GM12878 (cell line): Measurements from ENCODE around the gene TGFBR3. TPM values are rescaled to one million over a fixed set of nuclear protein-coding genes. Genes with fewer than 3 reads are reported as not detected.

Experiments used
- ATAC-seq: fragments of 200-7000 bp; cut with Tn5 transposase; 3 replicates; pipeline ENCODE4 v1.9.1; 2020; ENCODE audit warnings: mild to moderate bottlenecking, moderate library complexity
- BruUV-seq: library from RNA; stranded (reverse); fragments of 400-500 nt; replicated peaks from 2 replicates; lab custom pipeline; 2021; lab: Mats Ljungman, UMichigan
- CTCF ChIA-PET: fragments of 300-600 bp; sonication (Branson Sonifier 250); formaldehyde crosslinking; extraction: SDS; loops from one replicate; lab custom pipeline; 2021; ENCODE audit warnings: inconsistent platforms; lab: Yijun Ruan, JAX
- POLR2A ChIA-PET: fragments of 350-600 bp; formaldehyde crosslinking; extraction: SDS; loops from one replicate; lab custom pipeline; 2021; ENCODE audit warnings: inconsistent platforms; lab: Charles Lee
- RAD21 ChIA-PET: fragments of 300-600 bp; sonication (Branson Sonifier 250); formaldehyde crosslinking; loops from one replicate; lab custom pipeline; 2023; ENCODE audit warnings: antibody characterized with exemption; ENCODE audit not compliant: unreplicated experiment; lab: Charles Lee
- SMC1A ChIA-PET: fragments of 300-600 bp; sonication (Branson Sonifier 250); formaldehyde crosslinking; loops from one replicate; lab custom pipeline; 2023; ENCODE audit not compliant: unreplicated experiment, uncharacterized antibody; lab: Charles Lee
- DNase-seq: peaks from one replicate; pipeline ENCODE4 v3.0.0-alpha.2; 2011; ENCODE audit warnings: low read depth, low spot score
- FAIRE-seq: peaks from 3 replicates; lab custom pipeline; 2011; peaks lifted over from hg19 to GRCh38; lab: Jason Lieb, UNC
- H2AFZ ChIP-seq: 2 replicates; pipeline ENCODE4 v1.6.0; 2011; ENCODE audit warnings: low read depth, low read length, control low read depth; ENCODE audit not compliant: control insufficient read depth
- H3K27ac ChIP-seq: 2 replicates; pipeline ENCODE4 v1.5.1; 2011; ENCODE audit warnings: control low read depth; ENCODE audit not compliant: control insufficient read depth, insufficient read depth
- H3K27me3 ChIP-seq, 2 experiments: replicated peaks in 1 of 2; 2 replicates each; pipeline versions ENCODE4 v1.6.0 to v1.6.1; 2011; ENCODE audit warnings: low read length in 1 of 2; ENCODE audit not compliant: control insufficient read depth in 2 of 2, insufficient read depth in 2 of 2
- H3K36me3 ChIP-seq, 2 experiments: 2 replicates each; pipeline ENCODE4 v1.5.1; 2011; ENCODE audit warnings: low read length in 1 of 2; ENCODE audit not compliant: control insufficient read depth in 2 of 2, insufficient read depth in 2 of 2
- H3K4me1 ChIP-seq: 2 replicates; pipeline ENCODE4 v1.6.1; 2011; ENCODE audit warnings: mild to moderate bottlenecking, low read length, moderate library complexity, mixed read lengths; ENCODE audit not compliant: control insufficient read depth, insufficient read depth
- H3K4me2 ChIP-seq: 2 replicates; pipeline ENCODE4 v1.6.0; 2011; ENCODE audit warnings: control low read depth; ENCODE audit not compliant: control insufficient read depth, insufficient read depth
- H3K4me3 ChIP-seq: fragments of 200-600 bp; sonication (generic); 2 replicates; pipeline ENCODE4 v1.5.1; 2016
- H3K79me2 ChIP-seq: 2 replicates; pipeline ENCODE4 v1.6.0; 2011; ENCODE audit warnings: low read length; ENCODE audit not compliant: control insufficient read depth, insufficient read depth
- H3K9ac ChIP-seq: 2 replicates; pipeline ENCODE4 v1.8.0; 2011; ENCODE audit warnings: low read length, control low read depth, mixed read lengths; ENCODE audit not compliant: control insufficient read depth, insufficient read depth
- H3K9me3 ChIP-seq: replicated peaks from 3 replicates; pipeline ENCODE4 v1.5.1; 2011; ENCODE audit warnings: mild to moderate bottlenecking, low read length; ENCODE audit not compliant: control insufficient read depth, insufficient read depth
- H4K20me1 ChIP-seq: 2 replicates; pipeline ENCODE4 v1.6.0; 2011; ENCODE audit not compliant: control insufficient read depth, insufficient read depth
- ASH2L ChIP-seq: fragments of 300-600, 200-600 bp; sonication (generic); IDR thresholded peaks from 2 replicates; pipeline ENCODE4 v1.6.1; 2017; ENCODE audit warnings: low read depth, mild to moderate bottlenecking, borderline replicate concordance
- DPF2 ChIP-seq: fragments of 450-650 bp; IDR thresholded peaks from 2 replicates; pipeline ENCODE4 v1.6.1; 2017; ENCODE audit warnings: mild to moderate bottlenecking
- IKZF2 ChIP-seq, 2 experiments: fragments of 450-650 bp; IDR thresholded peaks; 2 replicates each; pipeline ENCODE4 v1.6.1; 2017; ENCODE audit warnings: mild to moderate bottlenecking in 2 of 2, moderate library complexity in 2 of 2
- NRF1 ChIP-seq: conservative IDR thresholded peaks from 2 replicates; pipeline ENCODE4 v1.6.1; 2011; ENCODE audit warnings: mild to moderate bottlenecking, low read depth, low read length, improper control_type of control experiment
- PAX8 ChIP-seq: fragments of 450-650 bp; IDR thresholded peaks from 2 replicates; pipeline ENCODE4 v1.6.1; 2017; ENCODE audit warnings: mild to moderate bottlenecking, moderate library complexity
- POLR2AphosphoS2 ChIP-seq: IDR thresholded peaks from 2 replicates; pipeline ENCODE4 v1.6.1; 2011; ENCODE audit warnings: low read depth, mild to moderate bottlenecking, low read length, improper control_type of control experiment, moderate library complexity
- POLR2AphosphoS5 ChIP-seq: IDR thresholded peaks from 2 replicates; pipeline ENCODE4 v1.6.1; 2011; ENCODE audit warnings: mild to moderate bottlenecking, low read length, inconsistent platforms
- POU2F2 ChIP-seq: IDR thresholded peaks from 3 replicates; pipeline ENCODE4 v1.6.1; 2011; ENCODE audit warnings: low read depth, mild to moderate bottlenecking, low read length, borderline replicate concordance
- SIN3A ChIP-seq: IDR thresholded peaks from 2 replicates; pipeline ENCODE4 v1.6.1; 2012; ENCODE audit warnings: low read depth, low read length, improper control_type of control experiment
- SREBF2 ChIP-seq: IDR thresholded peaks from 2 replicates; pipeline ENCODE4 v1.6.1; 2012; ENCODE audit warnings: mild to moderate bottlenecking, low read length
- TCF12 ChIP-seq: IDR thresholded peaks from 2 replicates; pipeline ENCODE4 v1.6.1; 2011; ENCODE audit warnings: low read depth, mild to moderate bottlenecking, low read length
- ZBTB33 ChIP-seq: fragments of 450-650 bp; IDR thresholded peaks from 2 replicates; pipeline ENCODE4 v1.6.1; 2017; ENCODE audit warnings: mild to moderate bottlenecking
- ZNF24 ChIP-seq: fragments of 450-650 bp; IDR thresholded peaks from 2 replicates; pipeline ENCODE4 v1.6.1; 2017; ENCODE audit warnings: antibody characterized with exemption, mild to moderate bottlenecking
- WGBS: methylation state at CpG from one replicate; pipeline ENCODE4 v1.1.6; 2016; ENCODE audit warnings: low lambda C conversion rate; ENCODE audit not compliant: insufficient replicate concordance, insufficient coverage; ENCODE audit errors: missing lambda C conversion rate; 5-methylcytosine and 5-hydroxymethylcytosine counted together
- in situ Hi-C: fragments of 300-500 bp; cut with MboI; formaldehyde crosslinking; loops from 9 replicates; pipeline ENCODE4 v1.14.3; 2018; ENCODE audit warnings: mixed read lengths
- intact Hi-C: fragments of 100-400 bp; cut with micrococcal nuclease; formaldehyde crosslinking; loops from one replicate; pipeline ENCODE4 v1.14.2; 2022; ENCODE audit not compliant: unreplicated experiment
- polyA plus RNA-seq, 11 experiments: library from polyadenylated mRNA; depleted of rRNA in 4 of 11; unstranded in 6 of 11; stranded (reverse) in 5 of 11; fragments of >200 nt; fragmentation: Nextera tagmentation in 4 of 11; fragmentation: Illumina TruSeq in 1 of 11; extraction: Ambion mirVana in 4 of 11; extraction: Trizol in 1 of 11; gene quantifications; 1 replicate in 1 of 11; 2 replicates in 10 of 11; pipeline versions ENCODE4 v1.2.1 to v1.2.3, GENCODE V29; 2011 to 2016; ENCODE audit warnings: inconsistent platforms in 2 of 11, missing spikeins in 2 of 11, low read depth in 1 of 11
- total RNA-seq, 4 experiments: library from RNA; depleted of rRNA in 3 of 4; stranded (reverse); fragments of >200 nt in 3 of 4; fragmentation: Illumina TruSeq in 1 of 4; extraction: Trizol in 1 of 4; gene quantifications; 2 replicates each; pipeline versions ENCODE4 v1.2.1 to v1.2.3, GENCODE V29; 2013 to 2021
- TF ChIP-seq, protein P1 (sequence below): IDR thresholded peaks from 2 replicates; pipeline ENCODE4 v1.6.1; 2012; ENCODE audit warnings: low read depth, low read length, improper control_type of control experiment
- TF ChIP-seq, protein P2 (sequence below): fragments of 150-350 bp; IDR thresholded peaks from 2 replicates; pipeline ENCODE4 v1.6.1; 2016; ENCODE audit warnings: low read depth, low read length

Gene TGFBR3
- total and polyA plus RNA-seq, 10 of the 15 experiments (the other 5 are each of a cell fraction or from before 2014, with no cell fraction given), result 2.7 to 16.5 (median 12.6) TPM

DNA sequence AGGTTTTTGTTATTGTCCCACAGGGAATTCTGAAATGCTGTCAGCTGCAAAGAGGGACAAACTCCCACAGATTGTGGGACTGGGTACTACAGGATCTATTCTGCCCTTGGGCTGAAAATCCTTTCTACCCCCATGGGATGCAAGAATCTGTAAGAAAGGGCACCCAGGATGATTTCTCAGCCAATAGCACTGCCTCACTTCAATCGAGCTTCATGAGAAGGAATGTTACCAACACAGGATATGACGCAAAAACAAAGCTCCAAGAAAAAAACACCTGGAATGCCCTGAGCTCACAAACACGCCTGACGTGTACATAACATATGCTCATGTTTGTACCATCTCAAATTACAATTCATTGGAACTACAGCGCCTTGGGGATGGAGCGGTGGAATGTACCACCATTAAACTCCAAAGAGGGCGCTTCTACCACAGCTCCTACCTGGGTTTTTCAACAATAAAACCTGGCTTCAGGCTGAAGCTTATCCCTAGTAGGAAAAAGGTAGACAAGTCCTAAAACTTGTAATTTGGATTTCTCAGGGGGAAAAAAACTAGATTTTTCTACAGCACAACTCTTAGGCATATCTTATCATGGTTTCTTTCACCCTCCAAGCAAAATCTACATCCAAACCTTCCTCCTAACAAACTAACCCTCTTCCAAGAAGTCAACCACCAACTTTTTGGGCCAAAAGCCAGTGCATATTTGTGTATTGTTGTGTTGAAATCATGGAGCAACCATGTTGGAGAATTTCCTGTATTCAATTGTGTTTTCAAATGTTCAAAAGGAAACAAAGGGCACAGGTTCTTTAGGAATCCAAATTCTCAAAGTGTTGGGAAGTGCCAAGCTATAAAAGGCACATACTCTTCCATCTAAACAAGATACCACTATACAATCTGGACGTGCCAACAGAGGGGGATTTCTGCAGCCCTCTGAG is 78.9 kb downstream of the TGFBR3 start (continued):
- TF ChIP-seq ZBTB33 (no peak), DPF2 (no peak), ZNF24 (no peak)

- no peak overlapping the region for H2AFZ ChIP-seq
- DNase-seq, result no peak
- no peak overlapping the region for H3K27ac ChIP-seq
- WGBS, result 94% methylated on average over 8 of the region's 8 CpGs
- no peak for FAIRE-seq
- ChIA-PET SMC1A (interaction anchor here (0.5 to 1.0 kb wide), 3 partner anchors 9 to 298 kb away, joined by 3 read pairs; no protein-coding TSS in a partner anchor), CTCF (no interaction called here), POLR2A (no interaction called here), RAD21 (interaction anchor here (0.9 kb wide), 1 partner anchor 294 kb away, joined by 3 read pairs; no protein-coding TSS in a partner anchor)
- H3K36me3 ChIP-seq, result no peaks in the 10 kb centered on the region
- H3K4me2 ChIP-seq, result no peak overlapping the region
- no peak overlapping the region for H3K4me3 ChIP-seq
- H3K9ac ChIP-seq, result no peak overlapping the region
- no peak for ATAC-seq
- in situ Hi-C loops, result no loop called here
- no peaks in the 10 kb centered on the region for H3K27me3 ChIP-seq
- intact Hi-C loops, result loop anchor here (10.0 kb wide), 1 partner anchor 301 kb away; the partner anchor contains the start of gene CDC7
- H3K79me2 ChIP-seq, result no peaks in the 10 kb centered on the region
- H3K9me3 ChIP-seq, result no peaks in the 10 kb centered on the region
- peaks cover 33% of the 10 kb centered on the region for H3K4me1 ChIP-seq
- BruUV-seq, result no TSS peak
- H4K20me1 ChIP-seq, result no peaks in the 10 kb centered on the region
- TF ChIP-seq SIN3A, result no peak
- TF ChIP-seq POLR2AphosphoS2, result no peak
- no peak for TF ChIP-seq SREBF2
- no peak for TF ChIP-seq NRF1
- TF ChIP-seq, protein P1, sequence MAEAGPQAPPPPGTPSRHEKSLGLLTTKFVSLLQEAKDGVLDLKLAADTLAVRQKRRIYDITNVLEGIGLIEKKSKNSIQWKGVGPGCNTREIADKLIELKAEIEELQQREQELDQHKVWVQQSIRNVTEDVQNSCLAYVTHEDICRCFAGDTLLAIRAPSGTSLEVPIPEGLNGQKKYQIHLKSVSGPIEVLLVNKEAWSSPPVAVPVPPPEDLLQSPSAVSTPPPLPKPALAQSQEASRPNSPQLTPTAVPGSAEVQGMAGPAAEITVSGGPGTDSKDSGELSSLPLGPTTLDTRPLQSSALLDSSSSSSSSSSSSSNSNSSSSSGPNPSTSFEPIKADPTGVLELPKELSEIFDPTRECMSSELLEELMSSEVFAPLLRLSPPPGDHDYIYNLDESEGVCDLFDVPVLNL, result no peak
- no peak for TF ChIP-seq POLR2AphosphoS5
- no peak for TF ChIP-seq TCF12
- no peak for TF ChIP-seq ASH2L
- TF ChIP-seq IKZF2 (IDR thresholded peaks at IDR 0.05), result no peak
- TF ChIP-seq, protein P2, sequence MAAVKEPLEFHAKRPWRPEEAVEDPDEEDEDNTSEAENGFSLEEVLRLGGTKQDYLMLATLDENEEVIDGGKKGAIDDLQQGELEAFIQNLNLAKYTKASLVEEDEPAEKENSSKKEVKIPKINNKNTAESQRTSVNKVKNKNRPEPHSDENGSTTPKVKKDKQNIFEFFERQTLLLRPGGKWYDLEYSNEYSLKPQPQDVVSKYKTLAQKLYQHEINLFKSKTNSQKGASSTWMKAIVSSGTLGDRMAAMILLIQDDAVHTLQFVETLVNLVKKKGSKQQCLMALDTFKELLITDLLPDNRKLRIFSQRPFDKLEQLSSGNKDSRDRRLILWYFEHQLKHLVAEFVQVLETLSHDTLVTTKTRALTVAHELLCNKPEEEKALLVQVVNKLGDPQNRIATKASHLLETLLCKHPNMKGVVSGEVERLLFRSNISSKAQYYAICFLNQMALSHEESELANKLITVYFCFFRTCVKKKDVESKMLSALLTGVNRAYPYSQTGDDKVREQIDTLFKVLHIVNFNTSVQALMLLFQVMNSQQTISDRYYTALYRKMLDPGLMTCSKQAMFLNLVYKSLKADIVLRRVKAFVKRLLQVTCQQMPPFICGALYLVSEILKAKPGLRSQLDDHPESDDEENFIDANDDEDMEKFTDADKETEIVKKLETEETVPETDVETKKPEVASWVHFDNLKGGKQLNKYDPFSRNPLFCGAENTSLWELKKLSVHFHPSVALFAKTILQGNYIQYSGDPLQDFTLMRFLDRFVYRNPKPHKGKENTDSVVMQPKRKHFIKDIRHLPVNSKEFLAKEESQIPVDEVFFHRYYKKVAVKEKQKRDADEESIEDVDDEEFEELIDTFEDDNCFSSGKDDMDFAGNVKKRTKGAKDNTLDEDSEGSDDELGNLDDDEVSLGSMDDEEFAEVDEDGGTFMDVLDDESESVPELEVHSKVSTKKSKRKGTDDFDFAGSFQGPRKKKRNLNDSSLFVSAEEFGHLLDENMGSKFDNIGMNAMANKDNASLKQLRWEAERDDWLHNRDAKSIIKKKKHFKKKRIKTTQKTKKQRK, result no peak
- TF ChIP-seq PAX8, result no peak
- TF ChIP-seq POU2F2, result no peak
Observed at GRCh38 chr1:91806181-91806768, 79.7 kb downstream of the TGFBR3 start.
